NCI-H524 treated with DMSO at 0.1 percent for 48 hours (cell line): ENCODE data around the gene MCRIP1.

ENCODE experiments used
- DNase-seq: peaks from one replicate; lab custom pipeline; 2025; lab: John Stamatoyannopoulos, UW

The MCRIP1 gene

GRCh38 chr17:81819708-81820107, 13.4 kb downstream of the MCRIP1 start:
- no peak for DNase-seq

DNA sequence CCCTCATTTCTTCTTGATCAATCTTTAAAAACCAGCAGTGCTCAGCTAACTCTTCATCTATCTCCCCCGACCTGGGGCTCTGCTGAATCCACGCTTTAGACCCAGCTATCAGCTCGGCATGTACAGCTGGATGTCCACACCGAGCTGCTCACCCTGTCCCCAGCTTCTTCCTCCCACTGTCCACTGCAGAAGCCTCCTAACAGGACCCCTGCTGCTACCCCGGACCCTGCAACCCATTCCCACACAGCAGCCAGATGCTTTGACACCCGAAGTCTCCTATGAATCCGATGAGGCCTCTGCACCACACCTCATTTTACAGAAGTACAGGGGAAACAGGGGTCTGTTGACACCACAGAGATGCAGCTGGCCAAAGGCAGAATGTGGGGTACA, 15.3 kb downstream of the MCRIP1 start:
- DNase-seq = no peak

GRCh38 chr17:81815646-81815986, 17.5 kb downstream of the MCRIP1 start:
- no peak for DNase-seq

GRCh38 chr17:81814748-81815645, 18.1 kb downstream of the MCRIP1 start:
- no peak for DNase-seq

- DNase-seq = no peak
These were observed 19.0 kb downstream of the MCRIP1 start for GRCh38 chr17:81813861-81814683.

DNA sequence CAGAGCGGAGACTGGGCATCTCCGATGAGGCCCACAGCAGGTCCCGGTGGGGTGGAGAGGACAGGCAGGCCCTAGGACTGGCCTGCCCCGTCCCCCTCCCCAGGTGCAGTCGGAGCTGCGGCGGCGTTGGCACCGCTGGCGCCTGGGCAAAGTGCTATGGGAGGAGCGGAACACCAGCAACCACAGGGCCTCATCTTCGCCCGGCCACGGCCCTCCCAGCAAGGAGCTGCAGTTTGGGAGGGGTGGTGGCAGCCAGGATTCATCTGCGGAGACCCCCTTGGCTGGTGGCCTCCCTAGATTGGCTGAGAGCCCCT, 19.8 kb downstream of the MCRIP1 start:
- DNase-seq = no peak

- DNase-seq = no peak
These were observed 20.3 kb downstream of the MCRIP1 start for GRCh38 chr17:81812571-81813370.

- DNase-seq = no peak
These were observed 21.2 kb downstream of the MCRIP1 start for GRCh38 chr17:81811705-81812570.

GRCh38 chr17:81810892-81811704, 22.0 kb downstream of the MCRIP1 start:
- no peak for DNase-seq

- DNase-seq = no peak
These were observed 22.6 kb downstream of the MCRIP1 start for GRCh38 chr17:81810476-81810875.

DNA sequence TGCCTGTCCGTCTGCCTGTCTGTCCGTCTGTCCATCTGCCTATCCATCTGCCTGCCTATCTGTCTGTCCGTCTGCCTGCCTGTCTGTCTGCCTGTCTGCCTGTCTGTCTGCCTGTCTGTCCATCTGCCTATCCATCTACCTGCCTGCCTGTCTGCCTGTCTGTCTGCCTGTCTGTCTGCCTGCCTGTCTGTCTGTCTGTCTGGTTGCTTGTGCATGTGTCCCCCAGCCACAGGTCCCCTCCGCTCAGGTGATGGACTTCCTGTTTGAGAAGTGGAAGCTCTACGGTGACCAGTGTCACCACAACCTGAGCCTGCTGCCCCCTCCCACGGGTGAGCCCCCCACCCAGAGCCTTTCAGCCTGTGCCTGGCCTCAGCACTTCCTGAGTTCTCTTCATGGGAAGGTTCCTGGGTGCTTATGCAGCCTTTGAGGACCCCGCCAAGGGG, 23.5 kb downstream of the MCRIP1 start:
- DNase-seq = no peak

DNA sequence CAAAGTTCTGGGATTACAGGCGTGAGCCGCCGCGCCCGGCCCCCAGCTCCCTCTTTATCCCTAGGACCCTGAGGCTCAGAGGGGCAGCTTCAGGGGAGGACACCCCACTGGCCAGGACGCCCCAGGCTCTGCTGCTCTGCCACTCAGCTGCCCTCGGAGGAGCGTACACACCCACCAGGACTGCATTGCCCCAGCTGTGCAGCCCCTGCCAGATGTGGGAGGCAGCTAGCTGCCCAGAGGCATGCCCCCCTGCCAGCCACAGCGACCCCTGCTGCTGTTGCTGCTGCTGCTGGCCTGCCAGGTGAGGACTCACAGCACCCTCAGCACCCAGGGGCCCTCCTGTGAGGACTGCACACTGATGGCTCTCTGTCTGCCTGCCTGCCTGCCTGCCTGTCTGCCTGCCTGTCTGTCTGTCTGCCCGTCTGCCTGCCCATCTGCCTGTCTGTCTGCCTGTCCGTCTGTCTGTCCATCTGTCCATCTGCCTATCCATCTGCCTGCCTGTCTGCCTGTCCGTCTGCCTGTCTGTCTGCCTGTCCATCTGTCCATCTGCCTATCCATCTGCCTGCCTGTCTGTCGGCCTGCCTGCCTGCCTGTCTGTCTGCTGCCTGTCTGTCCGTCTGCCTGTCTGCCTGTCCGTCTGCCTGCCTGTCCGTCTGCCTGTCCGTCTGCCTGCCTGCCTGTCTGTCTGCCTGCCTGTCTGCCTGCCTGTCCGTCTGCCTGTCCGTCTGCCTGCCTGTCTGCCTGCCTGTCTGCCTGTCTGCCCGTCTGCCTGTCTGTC, 24.1 kb downstream of the MCRIP1 start:
- no peak for DNase-seq

- DNase-seq = no peak
These were observed 25.3 kb downstream of the MCRIP1 start for GRCh38 chr17:81807839-81808238.

DNA sequence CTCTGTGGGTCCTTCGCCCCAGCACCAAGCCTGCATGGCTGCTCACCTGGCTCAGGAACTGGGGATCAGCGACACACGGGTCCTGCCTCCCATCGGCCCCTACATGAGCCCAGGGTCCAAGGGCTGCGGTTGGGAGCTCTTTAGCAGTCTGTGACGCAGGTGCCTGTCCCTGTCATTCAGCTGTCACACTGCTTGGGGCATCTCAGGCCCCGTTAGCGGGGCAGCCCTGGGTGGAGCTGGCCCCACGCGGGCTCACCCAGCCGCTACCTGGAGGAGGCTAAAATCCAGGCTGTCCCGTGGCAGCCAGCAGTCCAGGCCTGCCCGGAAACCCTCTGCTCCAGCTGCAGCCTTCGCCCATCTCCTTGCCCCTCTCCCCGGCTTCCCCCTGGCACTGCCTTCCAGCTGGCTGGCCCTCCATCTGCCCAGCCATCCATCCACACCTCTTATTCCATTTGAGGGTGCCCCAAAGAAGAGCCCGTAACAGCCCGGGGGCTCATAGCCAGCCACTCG, 25.8 kb downstream of the MCRIP1 start:
- DNase-seq = no peak

- no peak for DNase-seq
These were observed 26.5 kb downstream of the MCRIP1 start for GRCh38 chr17:81806461-81807209.

- no peak for DNase-seq
These were observed 27.2 kb downstream of the MCRIP1 start for GRCh38 chr17:81805707-81806460.

GRCh38 chr17:81804559-81805399, 28.3 kb downstream of the MCRIP1 start:
- no peak for DNase-seq
